A172 (cell line): ENCODE measurements around the gene AADACL4. TPM values are rescaled to one million over a fixed set of nuclear protein-coding genes. Genes with fewer than 3 reads are reported as not detected.
"Not testable (repeated sequence)": the region's sequence is repeated elsewhere in the genome, so short reads cannot be mapped to it uniquely, and the experiment has no call there.

Source experiments
- DNase-seq: peaks from one replicate; pipeline ENCODE4 v3.0.0-alpha.2; 2015; ENCODE audit warnings: low spot score
- total RNA-seq: library from RNA; depleted of rRNA; stranded (reverse); fragments of >200 nt; shearing (Covaris generic); gene quantifications from 2 replicates; pipeline ENCODE4 v1.2.3, GENCODE V29; 2014; rRNA removed

Gene AADACL4
- total RNA-seq, 1 experiment from 2014 or later, result not detected

DNA sequence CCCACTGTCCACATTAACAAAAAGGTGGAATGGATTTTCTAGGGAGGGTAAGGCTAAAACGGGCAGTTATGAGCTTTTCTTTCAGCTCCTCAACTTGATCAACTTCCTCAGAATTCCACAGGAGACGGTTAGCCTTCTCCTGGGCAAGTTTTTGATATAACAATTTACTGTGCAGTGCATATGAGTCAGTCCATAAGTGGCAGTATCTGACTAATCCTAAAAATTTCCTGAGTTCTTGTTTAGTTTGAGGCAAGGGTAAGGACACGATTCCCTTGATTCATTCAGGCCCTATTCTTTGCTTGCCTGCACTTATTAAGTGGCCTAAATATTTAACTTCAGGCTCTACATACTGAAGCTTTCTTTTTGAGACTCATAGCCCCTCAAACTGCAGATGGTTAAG lies 65.8 kb downstream of the AADACL4 start:
- no peak for DNase-seq

- no peak for DNase-seq
These were observed 67.7 kb downstream of the AADACL4 start for GRCh38 chr1:12711536-12711935.

DNA sequence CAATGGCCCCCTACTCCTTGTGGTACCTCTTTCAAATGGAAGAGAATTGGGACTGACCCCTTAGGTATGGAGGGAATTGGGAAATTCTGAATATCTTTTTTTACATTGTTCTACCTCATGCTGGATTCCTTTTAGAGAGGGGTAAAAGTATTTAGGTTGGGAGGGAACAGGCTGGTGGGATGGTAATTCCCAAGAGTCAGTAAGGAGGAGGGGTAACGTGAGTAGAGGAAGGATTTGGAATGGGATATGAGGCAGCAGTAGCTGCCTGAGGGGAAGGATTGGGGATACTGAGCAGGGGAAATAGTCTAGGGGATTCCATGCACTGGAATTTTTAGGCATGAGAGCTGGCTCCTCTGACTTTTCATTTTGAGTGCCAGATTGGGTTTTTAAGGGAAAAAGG lies 68.2 kb downstream of the AADACL4 start:
- no peak for DNase-seq

DNA sequence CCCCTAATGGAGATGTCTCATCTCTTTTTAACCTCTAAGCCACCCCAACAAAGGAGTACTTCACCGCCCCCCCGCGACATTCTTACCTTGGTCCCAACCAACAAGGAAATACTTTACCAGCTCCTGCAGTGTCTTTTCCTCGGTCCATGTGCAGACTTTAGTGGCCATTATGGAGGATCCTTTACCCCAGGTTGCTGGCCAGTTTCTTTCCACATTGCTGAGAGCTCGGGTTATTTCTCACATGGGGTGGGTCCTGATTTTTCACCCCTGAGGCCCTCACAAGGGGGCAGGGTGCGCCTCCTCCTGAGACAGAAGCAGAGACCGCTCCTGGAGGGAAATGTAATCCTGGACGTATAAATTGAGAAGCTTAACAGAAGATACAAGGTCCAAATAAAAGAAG lies 69.0 kb downstream of the AADACL4 start:
- no peak for DNase-seq

GRCh38 chr1:12713651-12714050 lies 69.8 kb downstream of the AADACL4 start:
- DNase-seq, result not testable (repeated sequence)

DNA sequence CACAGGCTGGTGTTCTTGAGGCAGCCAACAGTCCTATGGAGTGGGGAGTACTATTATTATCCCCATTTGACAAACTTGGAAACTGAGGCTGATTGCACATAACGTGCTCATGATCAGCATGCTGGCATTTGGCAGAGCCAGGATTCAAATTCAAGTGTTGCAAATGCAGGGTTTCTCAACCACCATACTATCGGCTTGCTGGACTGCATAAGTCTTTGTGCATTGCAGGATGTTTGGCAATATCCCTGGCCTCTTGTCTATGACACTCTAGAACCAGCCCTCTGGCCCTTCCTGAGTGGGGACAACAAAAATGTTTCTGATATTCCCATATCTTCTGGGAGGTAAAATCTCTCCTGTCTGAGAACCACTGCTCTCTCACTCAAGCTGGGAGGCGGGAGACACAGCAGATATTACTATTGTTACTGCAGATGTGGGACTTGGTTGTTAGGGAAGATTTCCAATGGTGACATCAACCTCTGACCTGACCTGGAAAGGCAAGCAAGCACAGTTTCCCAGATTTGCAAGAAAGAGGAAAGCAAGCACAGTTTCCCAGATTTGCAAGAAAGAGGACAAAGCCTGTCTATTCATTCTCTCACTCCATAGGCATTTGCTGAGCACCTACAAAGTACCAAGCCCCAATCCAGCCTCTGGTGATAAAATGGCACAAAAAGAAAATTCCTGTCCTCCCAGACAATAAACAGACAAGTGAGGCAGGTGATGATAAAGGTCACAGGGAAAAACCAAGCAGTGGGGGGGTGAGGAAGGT lies 71.0 kb downstream of the AADACL4 start:
- no peak for DNase-seq

- DNase-seq, result no peak
These were observed 72.1 kb downstream of the AADACL4 start, which contains the start of gene AADACL3 for GRCh38 chr1:12715896-12716437. Gene AADACL3, plus strand, starts transcription at chr1:12716110. Its CDS starts 67 bp downstream, at chr1:12716177.

Other genes starting within 250 kb of the AADACL4 start
- gene DHRS3, start 25.9 kb upstream of the AADACL4 start, total RNA-seq, result not detected in 2 replicates
- gene AADACL3, start 72.0 kb downstream of the AADACL4 start, total RNA-seq, result not detected in 2 replicates
- not detected in 2 replicates for gene CFAP107, start 102.1 kb downstream of the AADACL4 start, total RNA-seq
- not detected in 2 replicates for gene PRAMEF12, start 129.7 kb downstream of the AADACL4 start, total RNA-seq
- gene PRAMEF1, start 147.3 kb downstream of the AADACL4 start, total RNA-seq, result not detected in 2 replicates
- not detected in 2 replicates for gene PRAMEF11, start 187.3 kb downstream of the AADACL4 start, total RNA-seq
- gene HNRNPCL1, start 204.6 kb downstream of the AADACL4 start, total RNA-seq, result not detected in 2 replicates
- gene PRAMEF2, start 213.0 kb downstream of the AADACL4 start, total RNA-seq, result not detected in 2 replicates
- not detected in 2 replicates for gene PRAMEF4, start 242.1 kb downstream of the AADACL4 start, total RNA-seq